Stimulated activated naive CD8-positive, alpha-beta T cell treated with anti-CD3 and anti-CD28 coated beads, Interleukin-15, Interleukin-2, amounts not matched to agents 100 ng/mL and 50 ng/mL, for 24 hours (primary cell): ENCODE data around the gene GARS1.

ENCODE experiments used
- H3K27ac Mint-ChIP-seq: one replicate; pipeline ENCODE4 v1.8.0; 2021; ENCODE audit warnings: mild to moderate bottlenecking, mixed read lengths
- H3K27me3 Mint-ChIP-seq: one replicate; pipeline ENCODE4 v1.8.0; 2021; ENCODE audit warnings: mixed read lengths
- H3K36me3 Mint-ChIP-seq: one replicate; pipeline ENCODE4 v1.8.0; 2021; ENCODE audit warnings: low read depth, mixed read lengths
- H3K4me1 Mint-ChIP-seq: one replicate; pipeline ENCODE4 v1.8.0; 2021; ENCODE audit warnings: low read depth, mixed read lengths
- H3K4me3 Mint-ChIP-seq: one replicate; pipeline ENCODE4 v1.8.0; 2021; ENCODE audit warnings: mild to moderate bottlenecking, mixed read lengths
- H3K9me3 Mint-ChIP-seq: one replicate; pipeline ENCODE4 v1.8.0; 2021; ENCODE audit warnings: mixed read lengths

Gene GARS1

GRCh38 chr7:30595436-30596013, 847 bp downstream of the GARS1 start:
- Mint-ChIP-seq H3K27me3 (no peaks in the 10 kb centered on the region), H3K4me3 (peak overlapping the region; percentile 99), H3K36me3 (peaks cover 47% of the 10 kb centered on the region), H3K4me1 (peaks cover 60% of the 10 kb centered on the region), H3K27ac (peak overlapping the region; percentile 99), H3K9me3 (no peaks in the 10 kb centered on the region)

- H3K36me3 Mint-ChIP-seq, result peaks cover 53% of the 10 kb centered on the region
- H3K27ac Mint-ChIP-seq, result peak overlapping the region; percentile 99
- H3K27me3 Mint-ChIP-seq, result no peaks in the 10 kb centered on the region
- peaks cover 60% of the 10 kb centered on the region for H3K4me1 Mint-ChIP-seq
- peak overlapping the region; percentile 99 for H3K4me3 Mint-ChIP-seq
- H3K9me3 Mint-ChIP-seq, result no peaks in the 10 kb centered on the region
Measured at GRCh38 chr7:30596014-30596641, 1.4 kb downstream of the GARS1 start.

- Mint-ChIP-seq H3K27me3 (no peaks in the 10 kb centered on the region), H3K4me3 (peak overlapping the region; percentile 99), H3K27ac (peak overlapping the region; percentile 99), H3K9me3 (no peaks in the 10 kb centered on the region), H3K4me1 (peaks cover 60% of the 10 kb centered on the region), H3K36me3 (peaks cover 58% of the 10 kb centered on the region)
Measured at GRCh38 chr7:30596721-30597120, 2.0 kb downstream of the GARS1 start.

- Mint-ChIP-seq H3K27ac (peak overlapping the region; percentile 23), H3K36me3 (peaks cover 71% of the 10 kb centered on the region), H3K4me3 (peak overlapping the region; percentile 20), H3K9me3 (no peaks in the 10 kb centered on the region), H3K4me1 (peaks cover 54% of the 10 kb centered on the region), H3K27me3 (no peaks in the 10 kb centered on the region)
Measured at GRCh38 chr7:30598121-30598876, 3.6 kb downstream of the GARS1 start.

GRCh38 chr7:30604901-30605300, 10.2 kb downstream of the GARS1 start:
- Mint-ChIP-seq H3K27ac (peak overlapping the region; percentile 6), H3K27me3 (no peaks in the 10 kb centered on the region), H3K4me1 (peaks cover 35% of the 10 kb centered on the region), H3K9me3 (no peaks in the 10 kb centered on the region), H3K4me3 (no peak overlapping the region), H3K36me3 (peaks cover 90% of the 10 kb centered on the region)

- H3K27me3 Mint-ChIP-seq, result no peaks in the 10 kb centered on the region
- H3K9me3 Mint-ChIP-seq, result no peaks in the 10 kb centered on the region
- H3K36me3 Mint-ChIP-seq, result peaks cover 90% of the 10 kb centered on the region
- H3K4me3 Mint-ChIP-seq, result no peak overlapping the region
- peaks cover 44% of the 10 kb centered on the region for H3K4me1 Mint-ChIP-seq
- H3K27ac Mint-ChIP-seq, result no peak overlapping the region
Measured at GRCh38 chr7:30605832-30606231, 11.2 kb downstream of the GARS1 start.

- H3K27ac Mint-ChIP-seq, result peak overlapping the region; percentile 83
- H3K36me3 Mint-ChIP-seq, result peaks cover 93% of the 10 kb centered on the region
- H3K4me3 Mint-ChIP-seq, result no peak overlapping the region
Measured at GRCh38 chr7:30612658-30613265, 18.1 kb downstream of the GARS1 start.

GRCh38 chr7:30613366-30614325, 19.0 kb downstream of the GARS1 start:
- Mint-ChIP-seq H3K9me3 (no peaks in the 10 kb centered on the region), H3K4me1 (peaks cover 41% of the 10 kb centered on the region), H3K36me3 (peaks cover 93% of the 10 kb centered on the region), H3K27ac (peak overlapping the region; percentile 83), H3K27me3 (no peaks in the 10 kb centered on the region), H3K4me3 (no peak overlapping the region)

More at GRCh38 chr7:30612658-30613265, 18.1 kb downstream of the GARS1 start:
- no peaks in the 10 kb centered on the region for H3K27me3 Mint-ChIP-seq
- peaks cover 41% of the 10 kb centered on the region for H3K4me1 Mint-ChIP-seq
- H3K9me3 Mint-ChIP-seq, result no peaks in the 10 kb centered on the region

- H3K4me3 Mint-ChIP-seq, result no peak overlapping the region
- H3K27ac Mint-ChIP-seq, result no peak overlapping the region
- H3K9me3 Mint-ChIP-seq, result no peaks in the 10 kb centered on the region
- peaks cover 26% of the 10 kb centered on the region for H3K4me1 Mint-ChIP-seq
- peaks cover 87% of the 10 kb centered on the region for H3K36me3 Mint-ChIP-seq
- no peaks in the 10 kb centered on the region for H3K27me3 Mint-ChIP-seq
Measured at GRCh38 chr7:30616318-30616717, 21.6 kb downstream of the GARS1 start.

GRCh38 chr7:30617359-30617758, 22.7 kb downstream of the GARS1 start:
- Mint-ChIP-seq H3K36me3 (peaks cover 89% of the 10 kb centered on the region), H3K27ac (peak overlapping the region; percentile 46), H3K4me3 (no peak overlapping the region), H3K9me3 (no peaks in the 10 kb centered on the region), H3K4me1 (peaks cover 22% of the 10 kb centered on the region), H3K27me3 (no peaks in the 10 kb centered on the region)

- no peak overlapping the region for H3K27ac Mint-ChIP-seq
- H3K4me3 Mint-ChIP-seq, result no peak overlapping the region
- H3K36me3 Mint-ChIP-seq, result peaks cover 87% of the 10 kb centered on the region
- no peaks in the 10 kb centered on the region for H3K27me3 Mint-ChIP-seq
- no peaks in the 10 kb centered on the region for H3K9me3 Mint-ChIP-seq
- H3K4me1 Mint-ChIP-seq, result peaks cover 14% of the 10 kb centered on the region
Measured at GRCh38 chr7:30618080-30618676, 23.5 kb downstream of the GARS1 start.

- Mint-ChIP-seq H3K4me3 (no peak overlapping the region), H3K36me3 (peaks cover 87% of the 10 kb centered on the region), H3K27ac (no peak overlapping the region), H3K27me3 (no peaks in the 10 kb centered on the region), H3K4me1 (peaks cover 6% of the 10 kb centered on the region), H3K9me3 (no peaks in the 10 kb centered on the region)
Measured at GRCh38 chr7:30618961-30619360, 24.3 kb downstream of the GARS1 start.

- Mint-ChIP-seq H3K36me3 (peaks cover 85% of the 10 kb centered on the region), H3K27ac (peak overlapping the region; percentile 55), H3K27me3 (no peaks in the 10 kb centered on the region)
Measured at GRCh38 chr7:30625283-30625682, 30.6 kb downstream of the GARS1 start.

GRCh38 chr7:30627026-30627425, 32.3 kb downstream of the GARS1 start:
- H3K36me3 Mint-ChIP-seq, result peaks cover 88% of the 10 kb centered on the region
- peaks cover 35% of the 10 kb centered on the region for H3K4me1 Mint-ChIP-seq
- H3K27ac Mint-ChIP-seq, result peak overlapping the region; percentile 69
- no peaks in the 10 kb centered on the region for H3K27me3 Mint-ChIP-seq
- H3K4me3 Mint-ChIP-seq, result no peak overlapping the region
- H3K9me3 Mint-ChIP-seq, result no peaks in the 10 kb centered on the region

More at GRCh38 chr7:30625283-30625682, 30.6 kb downstream of the GARS1 start:
- H3K4me1 Mint-ChIP-seq, result peaks cover 37% of the 10 kb centered on the region
- H3K4me3 Mint-ChIP-seq, result no peak overlapping the region
- no peaks in the 10 kb centered on the region for H3K9me3 Mint-ChIP-seq
